Activated T-helper 17 cell treated with anti-CD3 and anti-CD28 coated beads, Interleukin-2, amount 50 U/mL, for 72 hours (primary cell): ENCODE measurements around the gene PPM1H. TPM values are rescaled to one million over a fixed set of nuclear protein-coding genes. Genes with fewer than 3 reads are reported as not detected.
"Not testable (repeated sequence)": the region's sequence is repeated elsewhere in the genome, so short reads cannot be mapped to it uniquely, and the experiment has no call there.

Experiments used
- ATAC-seq: fragments of 150-1000 bp; cut with Tn5 transposase; replicated peaks from 2 replicates; pipeline ENCODE4 v1.10.0; 2021; ENCODE audit warnings: mild to moderate bottlenecking, moderate library complexity
- H3K27ac Mint-ChIP-seq: one replicate; pipeline ENCODE4 v1.8.0; 2022; ENCODE audit warnings: mixed read lengths
- H3K27me3 Mint-ChIP-seq: one replicate; pipeline ENCODE4 v1.8.0; 2022; ENCODE audit warnings: mixed read lengths
- H3K36me3 Mint-ChIP-seq: one replicate; pipeline ENCODE4 v1.8.0; 2022; ENCODE audit warnings: low read depth, mild to moderate bottlenecking, mixed read lengths
- H3K4me1 Mint-ChIP-seq: one replicate; pipeline ENCODE4 v1.8.0; 2022; ENCODE audit warnings: mixed read lengths
- H3K4me3 Mint-ChIP-seq: one replicate; pipeline ENCODE4 v1.8.0; 2022; ENCODE audit warnings: mild to moderate bottlenecking, mixed read lengths
- H3K9me3 Mint-ChIP-seq: one replicate; pipeline ENCODE4 v1.8.0; 2022; ENCODE audit warnings: mixed read lengths
- total RNA-seq, 2 donors: library from RNA; stranded (reverse); gene quantifications; one replicate each; pipeline ENCODE4 v1.2.3, GENCODE V29; 2022

The PPM1H gene
- total RNA-seq, 2 donors from 2014 or later, result not detected

- no peaks in the 10 kb centered on the region for H3K9me3 Mint-ChIP-seq
- no peak for ATAC-seq
- peaks cover 5% of the 10 kb centered on the region for H3K4me1 Mint-ChIP-seq
- H3K4me3 Mint-ChIP-seq, result no peak overlapping the region
- no peaks in the 10 kb centered on the region for H3K36me3 Mint-ChIP-seq
- H3K27me3 Mint-ChIP-seq, result no peaks in the 10 kb centered on the region
- no peak overlapping the region for H3K27ac Mint-ChIP-seq
These were observed 196.8 kb downstream of the PPM1H start for GRCh38 chr12:62738105-62738504.

GRCh38 chr12:62737615-62738014 is 197.3 kb downstream of the PPM1H start:
- no peak for ATAC-seq
- H3K4me3 Mint-ChIP-seq, result no peak overlapping the region
- H3K27ac Mint-ChIP-seq, result no peak overlapping the region

GRCh38 chr12:62737188-62737587 is 197.8 kb downstream of the PPM1H start:
- ATAC-seq, result no peak
- H3K27me3 Mint-ChIP-seq, result no peaks in the 10 kb centered on the region
- H3K4me1 Mint-ChIP-seq, result peaks cover 5% of the 10 kb centered on the region
- H3K4me3 Mint-ChIP-seq, result no peak overlapping the region
- H3K36me3 Mint-ChIP-seq, result no peaks in the 10 kb centered on the region
- no peak overlapping the region for H3K27ac Mint-ChIP-seq
- H3K9me3 Mint-ChIP-seq, result no peaks in the 10 kb centered on the region

More at GRCh38 chr12:62737615-62738014, 197.3 kb downstream of the PPM1H start:
- Mint-ChIP-seq H3K36me3 (no peaks in the 10 kb centered on the region), H3K9me3 (no peaks in the 10 kb centered on the region), H3K27me3 (no peaks in the 10 kb centered on the region), H3K4me1 (peaks cover 5% of the 10 kb centered on the region)

GRCh38 chr12:62736596-62736995 is 198.4 kb downstream of the PPM1H start:
- Mint-ChIP-seq H3K27ac (no peak overlapping the region), H3K4me3 (no peak overlapping the region), H3K4me1 (peaks cover 5% of the 10 kb centered on the region), H3K9me3 (no peaks in the 10 kb centered on the region), H3K36me3 (no peaks in the 10 kb centered on the region), H3K27me3 (no peaks in the 10 kb centered on the region)
- no peak for ATAC-seq

GRCh38 chr12:62732861-62733427 is 202.0 kb downstream of the PPM1H start:
- H3K27ac Mint-ChIP-seq, result no peak overlapping the region
- no peaks in the 10 kb centered on the region for H3K9me3 Mint-ChIP-seq
- H3K27me3 Mint-ChIP-seq, result peaks cover 8% of the 10 kb centered on the region
- no peak overlapping the region for H3K4me3 Mint-ChIP-seq
- H3K4me1 Mint-ChIP-seq, result no peaks in the 10 kb centered on the region
- ATAC-seq, result peak; percentile 47
- H3K36me3 Mint-ChIP-seq, result no peaks in the 10 kb centered on the region

- no peak overlapping the region for H3K27ac Mint-ChIP-seq
- H3K4me1 Mint-ChIP-seq, result no peaks in the 10 kb centered on the region
- H3K9me3 Mint-ChIP-seq, result no peaks in the 10 kb centered on the region
- H3K36me3 Mint-ChIP-seq, result no peaks in the 10 kb centered on the region
- H3K4me3 Mint-ChIP-seq, result no peak overlapping the region
- no peak for ATAC-seq
- peaks cover 8% of the 10 kb centered on the region for H3K27me3 Mint-ChIP-seq
These were observed 203.7 kb downstream of the PPM1H start for GRCh38 chr12:62731055-62731820.

- no peaks in the 10 kb centered on the region for H3K4me1 Mint-ChIP-seq
- H3K27ac Mint-ChIP-seq, result no peak overlapping the region
- H3K27me3 Mint-ChIP-seq, result peaks cover 8% of the 10 kb centered on the region
- no peaks in the 10 kb centered on the region for H3K9me3 Mint-ChIP-seq
- H3K4me3 Mint-ChIP-seq, result no peak overlapping the region
- ATAC-seq, result no peak
- H3K36me3 Mint-ChIP-seq, result no peaks in the 10 kb centered on the region
These were observed 204.3 kb downstream of the PPM1H start for GRCh38 chr12:62730649-62731048.

- not testable (repeated sequence) for H3K4me1 Mint-ChIP-seq, H3K4me3 Mint-ChIP-seq, H3K36me3 Mint-ChIP-seq, ATAC-seq, H3K9me3 Mint-ChIP-seq, H3K27ac Mint-ChIP-seq, H3K27me3 Mint-ChIP-seq
These were observed 205.1 kb downstream of the PPM1H start for GRCh38 chr12:62729579-62730544.

- H3K9me3 Mint-ChIP-seq, result no peaks in the 10 kb centered on the region
- H3K36me3 Mint-ChIP-seq, result no peaks in the 10 kb centered on the region
- H3K4me1 Mint-ChIP-seq, result no peaks in the 10 kb centered on the region
- H3K4me3 Mint-ChIP-seq, result no peak overlapping the region
- no peak overlapping the region for H3K27ac Mint-ChIP-seq
- H3K27me3 Mint-ChIP-seq, result peaks cover 8% of the 10 kb centered on the region
- ATAC-seq, result no peak
These were observed 206.2 kb downstream of the PPM1H start for GRCh38 chr12:62728741-62729140.

GRCh38 chr12:62726471-62726980 is 208.4 kb downstream of the PPM1H start:
- H3K27me3 Mint-ChIP-seq, result peaks cover 8% of the 10 kb centered on the region
- no peak overlapping the region for H3K27ac Mint-ChIP-seq
- no peaks in the 10 kb centered on the region for H3K9me3 Mint-ChIP-seq
- no peaks in the 10 kb centered on the region for H3K4me1 Mint-ChIP-seq
- ATAC-seq, result no peak
- H3K36me3 Mint-ChIP-seq, result no peaks in the 10 kb centered on the region
- H3K4me3 Mint-ChIP-seq, result no peak overlapping the region

GRCh38 chr12:62725781-62726180 is 209.2 kb downstream of the PPM1H start:
- no peaks in the 10 kb centered on the region for H3K4me1 Mint-ChIP-seq
- no peak overlapping the region for H3K4me3 Mint-ChIP-seq
- no peak for ATAC-seq
- H3K27ac Mint-ChIP-seq, result no peak overlapping the region
- H3K36me3 Mint-ChIP-seq, result no peaks in the 10 kb centered on the region
- peaks cover 8% of the 10 kb centered on the region for H3K27me3 Mint-ChIP-seq
- no peaks in the 10 kb centered on the region for H3K9me3 Mint-ChIP-seq

GRCh38 chr12:62724947-62725451 is 210.0 kb downstream of the PPM1H start:
- no peak overlapping the region for H3K4me3 Mint-ChIP-seq
- no peaks in the 10 kb centered on the region for H3K4me1 Mint-ChIP-seq
- H3K9me3 Mint-ChIP-seq, result no peaks in the 10 kb centered on the region
- no peak for ATAC-seq
- H3K36me3 Mint-ChIP-seq, result no peaks in the 10 kb centered on the region
- peaks cover 6% of the 10 kb centered on the region for H3K27me3 Mint-ChIP-seq
- H3K27ac Mint-ChIP-seq, result no peak overlapping the region

- Mint-ChIP-seq H3K27me3 (peaks cover 5% of the 10 kb centered on the region), H3K4me1 (no peaks in the 10 kb centered on the region), H3K4me3 (no peak overlapping the region), H3K9me3 (no peaks in the 10 kb centered on the region), H3K27ac (no peak overlapping the region), H3K36me3 (no peaks in the 10 kb centered on the region)
- ATAC-seq, result no peak
These were observed 210.7 kb downstream of the PPM1H start for GRCh38 chr12:62724285-62724684.

GRCh38 chr12:62722971-62723680 is 211.8 kb downstream of the PPM1H start:
- Mint-ChIP-seq H3K9me3 (no peaks in the 10 kb centered on the region), H3K27ac (no peak overlapping the region), H3K4me3 (no peak overlapping the region), H3K36me3 (no peaks in the 10 kb centered on the region), H3K27me3 (no peaks in the 10 kb centered on the region), H3K4me1 (no peaks in the 10 kb centered on the region)
- no peak for ATAC-seq
